Mesenteric fat pad (tissue), 1 donor: ENCODE results near the gene RAB11FIP3. TPM values are rescaled to one million over a fixed set of nuclear protein-coding genes. Genes with fewer than 3 reads are reported as not detected.
A peak's percentile ranks its signal among the peaks of the same experiment; 100 is the strongest.
"Not testable (repeated sequence)": the region's sequence is repeated elsewhere in the genome, so short reads cannot be mapped to it uniquely, and the experiment has no call there.

Source experiments
- DNase-seq: peaks from one replicate; pipeline ENCODE4 v3.0.0-alpha.2; 2020; ENCODE audit warnings: low spot score
- total RNA-seq: library from RNA; stranded (reverse); fragmentation: NEBNext Ultra II Directional; extraction: Animal tissue kit (Norgen Biotek cat#: 25700); gene quantifications from one replicate; pipeline ENCODE4 v1.2.1, GENCODE V29; 2021
- donor health status: DM: yes; HTN: yes; CAD: no.

RAB11FIP3 gene
- total RNA-seq, 1 donor from 2014 or later = 35.2 TPM

GRCh38 chr16:392450-393030, 32.9 kb upstream of the RAB11FIP3 start:
- no peak for DNase-seq

GRCh38 chr16:396199-396598, 29.2 kb upstream of the RAB11FIP3 start:
- DNase-seq = no peak

- DNase-seq = no peak
These were observed 28.8 kb upstream of the RAB11FIP3 start for GRCh38 chr16:396605-397004.

GRCh38 chr16:397135-397661, 28.3 kb upstream of the RAB11FIP3 start, which contains the start of gene NME4:
NME4 (plus strand) TSS chr16:397199; CDS start chr16:397223, 24 bp downstream.
- no peak for DNase-seq

- DNase-seq = no peak
These were observed 27.6 kb upstream of the RAB11FIP3 start for GRCh38 chr16:397736-398332.

GRCh38 chr16:398561-399339, 26.7 kb upstream of the RAB11FIP3 start:
- no peak for DNase-seq

- no peak for DNase-seq
These were observed 26.0 kb upstream of the RAB11FIP3 start for GRCh38 chr16:399340-400019.

GRCh38 chr16:400061-400591, 25.3 kb upstream of the RAB11FIP3 start:
- DNase-seq = no peak

GRCh38 chr16:401468-402348, 23.7 kb upstream of the RAB11FIP3 start, which contains the start of gene DECR2:
DECR2 (plus strand) TSS chr16:401885; CDS start chr16:401964, 79 bp downstream.
- DNase-seq = peak; percentile 99

GRCh38 chr16:404971-405486, 20.4 kb upstream of the RAB11FIP3 start:
- no peak for DNase-seq

- DNase-seq = no peak
These were observed 19.6 kb upstream of the RAB11FIP3 start for GRCh38 chr16:405548-406506.

- no peak for DNase-seq
These were observed 18.2 kb upstream of the RAB11FIP3 start for GRCh38 chr16:407253-407652.

- no peak for DNase-seq
These were observed 14.8 kb upstream of the RAB11FIP3 start for GRCh38 chr16:410516-411178.

- no peak for DNase-seq
These were observed 13.7 kb upstream of the RAB11FIP3 start for GRCh38 chr16:411576-412265.

GRCh38 chr16:414395-415169, 10.9 kb upstream of the RAB11FIP3 start:
- DNase-seq = no peak

- not testable (repeated sequence) for DNase-seq
These were observed 10.3 kb upstream of the RAB11FIP3 start for GRCh38 chr16:415170-415498.

- DNase-seq = not testable (repeated sequence)
These were observed 3.3 kb upstream of the RAB11FIP3 start for GRCh38 chr16:422179-422578.
